ENCODE results near the gene MST1R.
"Not testable (repeated sequence)": the region's sequence is repeated elsewhere in the genome, so short reads cannot be mapped to it uniquely, and the experiment has no call there.

MST1R gene

GRCh38 chr3:49911611-49912010 is 7.9 kb upstream of the MST1R start:
- DNase-seq (ENCODE audit: low read depth in 2 of 2): no peak

GRCh38 chr3:49911124-49911420 is 7.4 kb upstream of the MST1R start:
- DNase-seq (ENCODE audit: low read depth in 2 of 2): no peak

- DNase-seq (ENCODE audit: low read depth in 2 of 2): no peak
Measured at GRCh38 chr3:49910409-49911123, 6.9 kb upstream of the MST1R start.

GRCh38 chr3:49908373-49909199 is 4.9 kb upstream of the MST1R start:
- no peak for DNase-seq (ENCODE audit: low read depth in 2 of 2)

- DNase-seq (ENCODE audit: low read depth in 2 of 2): no peak
Measured at GRCh38 chr3:49906073-49906743, 2.5 kb upstream of the MST1R start.

- not testable (repeated sequence) for DNase-seq (ENCODE audit: low read depth in 2 of 2)
Measured at GRCh38 chr3:49904448-49904847, 775 bp upstream of the MST1R start.

- no peak for DNase-seq (ENCODE audit: low read depth in 2 of 2)
Measured at GRCh38 chr3:49902511-49903345, 945 bp downstream of the MST1R start.

- no peak for DNase-seq (ENCODE audit: low read depth in 2 of 2)
Measured at GRCh38 chr3:49901366-49902339, 2.0 kb downstream of the MST1R start.

GRCh38 chr3:49900491-49901153 is 3.1 kb downstream of the MST1R start:
- DNase-seq (ENCODE audit: low read depth in 2 of 2): no peak

GRCh38 chr3:49899815-49900214 is 3.9 kb downstream of the MST1R start:
- no peak for DNase-seq (ENCODE audit: low read depth in 2 of 2)

GRCh38 chr3:49898991-49899390 is 4.7 kb downstream of the MST1R start:
- DNase-seq (ENCODE audit: low read depth in 2 of 2): no peak

- no peak for DNase-seq (ENCODE audit: low read depth in 2 of 2)
Measured at GRCh38 chr3:49896345-49896744, 7.3 kb downstream of the MST1R start.

GRCh38 chr3:49895791-49896190 is 7.9 kb downstream of the MST1R start:
- DNase-seq (ENCODE audit: low read depth in 2 of 2): no peak

GRCh38 chr3:49889296-49889695 is 14.4 kb downstream of the MST1R start:
- no peak for DNase-seq (ENCODE audit: low read depth in 2 of 2)

GRCh38 chr3:49886922-49887265 is 16.8 kb downstream of the MST1R start:
- no peak for DNase-seq (ENCODE audit: low read depth in 2 of 2)

- DNase-seq (ENCODE audit: low read depth in 2 of 2): no peak
Measured at GRCh38 chr3:49883998-49884397, 19.7 kb downstream of the MST1R start.

- no peak for DNase-seq (ENCODE audit: low read depth in 2 of 2)
Measured at GRCh38 chr3:49882166-49882565, 21.5 kb downstream of the MST1R start.

- no peak for DNase-seq (ENCODE audit: low read depth in 2 of 2)
Measured at GRCh38 chr3:49880581-49881315, 22.9 kb downstream of the MST1R start.

GRCh38 chr3:49879721-49880120 is 24.0 kb downstream of the MST1R start:
- DNase-seq (ENCODE audit: low read depth in 2 of 2): no peak

- DNase-seq (ENCODE audit: low read depth in 2 of 2): no peak
Measured at GRCh38 chr3:49878686-49879085, 25.0 kb downstream of the MST1R start.
